ENCODE measurements around the gene CMC2. TPM values are rescaled to one million over a fixed set of nuclear protein-coding genes. Genes with fewer than 3 reads are reported as not detected.
A peak's percentile ranks its signal among the peaks of the same experiment; 100 is the strongest.

The CMC2 gene
- total and polyA plus RNA-seq, 2 of the 13 experiments (the other 11 are each of a cell fraction or from before 2014, with no cell fraction given) = 116 to 129 TPM

DNA sequence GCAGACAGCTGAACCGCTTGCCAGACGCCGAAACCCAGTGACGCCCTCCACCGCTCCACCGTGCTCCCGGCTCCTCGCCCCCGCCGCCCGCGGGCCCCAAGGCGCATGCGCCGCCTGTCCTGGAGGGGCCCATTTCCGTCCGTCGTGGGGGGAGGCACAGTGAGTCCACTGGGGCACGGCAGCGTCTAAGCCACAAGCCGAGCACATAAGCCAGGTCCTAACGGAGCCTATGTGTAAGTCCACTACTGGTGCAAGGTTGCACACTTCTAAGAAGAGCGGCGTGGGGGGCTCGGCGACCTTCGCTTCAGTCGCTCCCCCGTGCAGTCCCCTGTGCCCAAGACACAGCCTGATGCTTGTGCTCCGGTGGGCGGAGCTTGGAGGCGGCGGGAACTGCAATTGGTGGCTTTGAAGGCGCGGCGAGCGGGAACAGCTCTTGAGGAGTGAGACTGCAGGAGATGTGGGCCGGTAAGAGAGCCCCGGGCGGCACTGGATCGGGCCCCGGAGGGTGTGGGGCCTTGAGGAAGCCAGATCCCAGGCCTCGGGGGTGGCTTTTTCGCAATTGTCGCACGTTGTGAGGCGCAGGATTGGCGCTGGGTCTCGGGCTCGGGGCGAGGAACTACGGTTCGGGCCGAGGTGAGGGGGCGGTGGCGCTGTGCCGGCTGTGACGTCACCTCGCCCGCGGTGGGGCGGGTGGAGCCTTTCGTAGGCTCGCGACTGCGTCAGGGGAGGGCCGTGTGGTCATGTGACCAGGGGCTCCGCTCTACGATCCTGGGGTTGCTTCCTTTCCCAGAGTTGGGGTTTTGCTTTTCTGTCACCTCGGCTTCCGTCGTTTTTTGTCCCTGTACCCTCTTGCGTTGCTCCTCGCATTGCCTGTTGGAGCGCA is at the start of gene CMC2, which contains the start of gene CENPN (continued):
- TF ChIP-seq ZNF660 (CRISPR knock-in tag; IDR thresholded peaks at IDR 0.05; ENCODE audit: borderline replicate concordance, low read depth) (0 out of 2 replicates have a peak, but pooled peaks have one; percentile 41), NFE2 (CRISPR knock-in tag; IDR thresholded peaks at IDR 0.05) (no peak), TFAP4 (IDR thresholded peaks at IDR 0.05; ENCODE audit: borderline replicate concordance, low read depth) (no peak), BHLHE40 (IDR thresholded peaks at IDR 0.05; ENCODE audit: low read length) (peak; percentile 99), SPEN (CRISPR knock-in tag; IDR thresholded peaks at IDR 0.05; ENCODE audit: low read depth) (peak; percentile 83), RAD21 (CRISPR knock-in tag; IDR thresholded peaks at IDR 0.05) (no peak; the same call in 1 of the 2 replicates), ZNF546 (CRISPR knock-in tag; conservative IDR thresholded peaks at IDR 0.05) (no peak; the same call in 1 of the 2 replicates), TAF15 (IDR thresholded peaks at IDR 0.05; ENCODE audit: low read depth, low read length, poor library complexity, severe bottlenecking) (peak; percentile 53), ZNF136 (CRISPR knock-in tag; IDR thresholded peaks at IDR 0.05; ENCODE audit: low read depth) (peak; percentile 45), CBX1 (IDR thresholded peaks at IDR 0.05; ENCODE audit: low read depth) (peak; percentile 0), NONO (IDR thresholded peaks at IDR 0.05) (peak; percentile 97; the same call in 1 of the 2 replicates), NONO (CRISPR knock-in tag; conservative IDR thresholded peaks at IDR 0.05) (peak; percentile 94), SIX4 (CRISPR knock-in tag; IDR thresholded peaks at IDR 0.05) (no peak; the same call in 1 of the 2 replicates), ZNF350 (CRISPR knock-in tag; IDR thresholded peaks at IDR 0.05; ENCODE audit: borderline replicate concordance, low read depth) (peak; percentile 85), GFI1 (CRISPR knock-in tag; IDR thresholded peaks at IDR 0.05; ENCODE audit: borderline replicate concordance) (no peak), CC2D1A (CRISPR knock-in tag; IDR thresholded peaks at IDR 0.05) (no peak), AKNA (CRISPR knock-in tag; IDR thresholded peaks at IDR 0.05; ENCODE audit: borderline replicate concordance) (no peak), ZSCAN22 (CRISPR knock-in tag; IDR thresholded peaks at IDR 0.05) (0 out of 2 replicates have a peak, but pooled peaks have one; percentile 9)
- TF ChIP-seq, protein P1, sequence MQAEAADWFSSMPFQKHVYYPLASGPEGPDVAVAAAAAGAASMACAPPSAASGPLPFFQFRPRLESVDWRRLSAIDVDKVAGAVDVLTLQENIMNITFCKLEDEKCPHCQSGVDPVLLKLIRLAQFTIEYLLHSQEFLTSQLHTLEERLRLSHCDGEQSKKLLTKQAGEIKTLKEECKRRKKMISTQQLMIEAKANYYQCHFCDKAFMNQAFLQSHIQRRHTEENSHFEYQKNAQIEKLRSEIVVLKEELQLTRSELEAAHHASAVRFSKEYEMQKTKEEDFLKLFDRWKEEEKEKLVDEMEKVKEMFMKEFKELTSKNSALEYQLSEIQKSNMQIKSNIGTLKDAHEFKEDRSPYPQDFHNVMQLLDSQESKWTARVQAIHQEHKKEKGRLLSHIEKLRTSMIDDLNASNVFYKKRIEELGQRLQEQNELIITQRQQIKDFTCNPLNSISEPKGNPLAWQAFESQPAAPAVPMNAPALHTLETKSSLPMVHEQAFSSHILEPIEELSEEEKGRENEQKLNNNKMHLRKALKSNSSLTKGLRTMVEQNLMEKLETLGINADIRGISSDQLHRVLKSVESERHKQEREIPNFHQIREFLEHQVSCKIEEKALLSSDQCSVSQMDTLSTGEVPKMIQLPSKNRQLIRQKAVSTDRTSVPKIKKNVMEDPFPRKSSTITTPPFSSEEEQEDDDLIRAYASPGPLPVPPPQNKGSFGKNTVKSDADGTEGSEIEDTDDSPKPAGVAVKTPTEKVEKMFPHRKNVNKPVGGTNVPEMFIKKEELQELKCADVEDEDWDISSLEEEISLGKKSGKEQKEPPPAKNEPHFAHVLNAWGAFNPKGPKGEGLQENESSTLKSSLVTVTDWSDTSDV (CRISPR knock-in tag; IDR thresholded peaks at IDR 0.05) = peak; percentile 56; the same call in 1 of the 2 replicates
